ENCODE measurements around the gene UBL4A. TPM values are rescaled to one million over a fixed set of nuclear protein-coding genes. Genes with fewer than 3 reads are reported as not detected.

Gene UBL4A
- total and polyA plus RNA-seq, 12 donors, result 18.3 to 95.6 (median 51.6) TPM

- no peak overlapping the region for H3K4me3 ChIP-seq
- no peaks in the 10 kb centered on the region for H3K27me3 ChIP-seq
- H3K4me1 ChIP-seq (replicated peaks in 1 of 2), result peaks cover 0 to 21% of the 10 kb centered on the region in 2 donors
- peaks cover 0 to 39% of the 10 kb centered on the region in 2 donors for H3K36me3 ChIP-seq (replicated peaks in 1 of 2)
- no peak for DNase-seq
- intact Hi-C loops (cut with DNase I), result no loop called here
- H3K9me3 ChIP-seq (replicated peaks in 1 of 3), result no peaks in the 10 kb centered on the region
- TF ChIP-seq, protein P1, sequence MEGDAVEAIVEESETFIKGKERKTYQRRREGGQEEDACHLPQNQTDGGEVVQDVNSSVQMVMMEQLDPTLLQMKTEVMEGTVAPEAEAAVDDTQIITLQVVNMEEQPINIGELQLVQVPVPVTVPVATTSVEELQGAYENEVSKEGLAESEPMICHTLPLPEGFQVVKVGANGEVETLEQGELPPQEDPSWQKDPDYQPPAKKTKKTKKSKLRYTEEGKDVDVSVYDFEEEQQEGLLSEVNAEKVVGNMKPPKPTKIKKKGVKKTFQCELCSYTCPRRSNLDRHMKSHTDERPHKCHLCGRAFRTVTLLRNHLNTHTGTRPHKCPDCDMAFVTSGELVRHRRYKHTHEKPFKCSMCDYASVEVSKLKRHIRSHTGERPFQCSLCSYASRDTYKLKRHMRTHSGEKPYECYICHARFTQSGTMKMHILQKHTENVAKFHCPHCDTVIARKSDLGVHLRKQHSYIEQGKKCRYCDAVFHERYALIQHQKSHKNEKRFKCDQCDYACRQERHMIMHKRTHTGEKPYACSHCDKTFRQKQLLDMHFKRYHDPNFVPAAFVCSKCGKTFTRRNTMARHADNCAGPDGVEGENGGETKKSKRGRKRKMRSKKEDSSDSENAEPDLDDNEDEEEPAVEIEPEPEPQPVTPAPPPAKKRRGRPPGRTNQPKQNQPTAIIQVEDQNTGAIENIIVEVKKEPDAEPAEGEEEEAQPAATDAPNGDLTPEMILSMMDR (IDR thresholded peaks at IDR 0.05), result no peak
- no peak for TF ChIP-seq POLR2A (IDR thresholded peaks at IDR 0.05)
- WGBS, 4 donors, result 68 to 88% (median 80%) methylated on average over 3 to 17 of the region's 17 CpGs
- no peak overlapping the region for H3K27ac ChIP-seq
These were observed 45.6 kb downstream of the UBL4A start for GRCh38 chrX:154440623-154441357.

DNA sequence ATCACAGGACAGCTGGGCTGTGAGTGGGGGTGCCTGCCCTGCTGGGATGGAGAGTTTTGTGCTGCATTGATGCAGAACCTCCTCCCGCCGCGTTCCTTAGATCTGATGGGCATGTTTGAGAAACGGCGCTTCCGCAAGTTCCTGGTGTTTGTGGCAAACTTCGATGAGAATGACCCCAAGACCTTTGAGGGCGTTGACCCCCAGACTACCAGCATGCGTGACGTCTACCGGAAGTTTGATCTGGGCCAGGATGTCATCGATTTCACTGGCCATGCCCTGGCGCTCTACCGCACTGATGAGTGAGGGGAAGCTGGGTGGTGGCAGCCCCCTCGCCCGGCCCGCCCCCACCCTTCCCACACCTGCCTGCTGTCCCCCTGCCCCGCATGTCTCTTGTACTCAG lies 46.6 kb downstream of the UBL4A start:
- H3K4me1 ChIP-seq (replicated peaks in 1 of 2), result peaks cover 0 to 11% of the 10 kb centered on the region in 2 donors
- H3K4me3 ChIP-seq, result no peak overlapping the region
- H3K27ac ChIP-seq, result no peak overlapping the region
- H3K9me3 ChIP-seq (replicated peaks in 1 of 3), result no peaks in the 10 kb centered on the region
- DNase-seq, result no peak
- intact Hi-C loops (cut with DNase I), result no loop called here
- H3K27me3 ChIP-seq, result no peaks in the 10 kb centered on the region
- H3K36me3 ChIP-seq (replicated peaks in 1 of 2), result peaks cover 0 to 49% of the 10 kb centered on the region in 2 donors
- 82 to 88% (median 85%) methylated on average over 15 to 18 of the region's 18 CpGs; no CpG with 5 or more reads in 1 of the 4 donors for WGBS, 4 donors
- TF ChIP-seq POLR2A (IDR thresholded peaks at IDR 0.05), result no peak
- TF ChIP-seq, protein P1 (IDR thresholded peaks at IDR 0.05), result no peak

- Histone ChIP-seq H3K27me3 (no peaks in the 10 kb centered on the region), H3K4me3 (peak overlapping the region in 1 of 4 donors; percentile 71), H3K4me1 (replicated peaks in 1 of 2) (peaks cover 0 to 7% of the 10 kb centered on the region in 2 donors), H3K27ac (peak overlapping the region in 2 of 5 donors; percentile 86 to 95), H3K9me3 (replicated peaks in 1 of 3) (no peaks in the 10 kb centered on the region), H3K36me3 (replicated peaks in 1 of 2) (peaks cover 0 to 62% of the 10 kb centered on the region in 2 donors)
- DNase-seq, result no peak
- WGBS, 4 donors, result 20 to 72% (median 52%) methylated on average over 1 to 28 of the region's 28 CpGs
- TF ChIP-seq, protein P1 (IDR thresholded peaks at IDR 0.05), result no peak
- TF ChIP-seq POLR2A (IDR thresholded peaks at IDR 0.05), result no peak
- intact Hi-C loops (cut with DNase I), result no loop called here
These were observed 48.2 kb downstream of the UBL4A start for GRCh38 chrX:154437971-154438893.
